ENCODE results near the gene TCERG1.

TCERG1 gene

DNA sequence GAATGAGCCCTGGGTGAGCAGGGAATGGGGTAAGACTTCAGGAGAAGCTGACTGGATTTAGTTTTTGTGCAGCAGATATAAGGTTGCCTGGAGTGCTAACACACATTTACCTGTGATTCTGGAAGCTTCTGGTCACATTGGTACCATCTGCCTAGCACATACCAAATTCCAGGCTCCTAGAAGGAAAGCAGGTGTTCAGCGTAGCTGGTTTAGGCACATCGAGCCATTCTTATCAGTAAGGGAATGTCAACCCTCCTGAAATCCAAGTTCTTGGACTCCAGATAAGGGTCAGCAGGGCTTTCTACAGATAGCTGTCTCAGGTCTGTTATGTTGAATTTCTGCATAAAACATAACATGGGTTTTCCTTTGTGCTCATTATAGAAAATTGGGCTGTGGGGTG, 10.3 kb downstream of the TCERG1 start:
- DNase-seq (ENCODE audit: low read depth) = no peak

DNA sequence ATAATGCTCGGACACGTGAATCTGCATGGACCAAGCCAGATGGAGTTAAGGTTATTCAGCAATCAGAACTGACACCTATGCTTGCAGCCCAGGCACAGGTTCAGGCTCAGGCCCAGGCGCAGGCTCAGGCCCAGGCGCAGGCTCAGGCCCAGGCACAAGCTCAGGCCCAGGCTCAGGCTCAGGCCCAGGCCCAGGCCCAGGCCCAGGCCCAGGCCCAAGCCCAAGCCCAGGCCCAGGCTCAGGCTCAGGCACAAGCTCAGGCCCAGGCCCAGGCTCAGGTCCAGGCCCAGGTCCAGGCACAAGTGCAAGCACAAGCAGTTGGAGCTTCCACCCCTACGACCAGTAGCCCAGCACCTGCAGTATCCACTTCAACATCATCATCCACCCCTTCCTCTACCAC, 11.8 kb downstream of the TCERG1 start:
- DNase-seq (ENCODE audit: low read depth) = no peak

DNA sequence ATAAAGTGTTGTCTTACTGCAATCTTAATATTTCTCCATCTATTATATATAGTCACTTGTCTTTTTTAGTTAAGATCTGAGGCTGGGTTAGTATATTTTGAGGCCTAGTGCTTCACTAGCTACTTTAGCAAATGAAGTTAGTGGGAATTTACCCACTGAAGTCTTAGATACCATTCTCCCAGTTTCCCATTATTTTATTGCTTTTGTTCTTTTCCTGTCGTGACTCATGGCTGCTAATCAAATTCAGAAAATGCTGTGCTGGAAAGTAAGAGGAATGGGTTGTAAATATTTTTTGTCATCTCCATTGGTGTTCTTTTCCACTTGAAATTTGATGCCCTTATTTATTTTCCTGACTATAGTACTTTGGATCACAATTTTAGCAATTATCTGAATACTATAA, 14.2 kb downstream of the TCERG1 start:
- no peak for DNase-seq (ENCODE audit: low read depth)

DNA sequence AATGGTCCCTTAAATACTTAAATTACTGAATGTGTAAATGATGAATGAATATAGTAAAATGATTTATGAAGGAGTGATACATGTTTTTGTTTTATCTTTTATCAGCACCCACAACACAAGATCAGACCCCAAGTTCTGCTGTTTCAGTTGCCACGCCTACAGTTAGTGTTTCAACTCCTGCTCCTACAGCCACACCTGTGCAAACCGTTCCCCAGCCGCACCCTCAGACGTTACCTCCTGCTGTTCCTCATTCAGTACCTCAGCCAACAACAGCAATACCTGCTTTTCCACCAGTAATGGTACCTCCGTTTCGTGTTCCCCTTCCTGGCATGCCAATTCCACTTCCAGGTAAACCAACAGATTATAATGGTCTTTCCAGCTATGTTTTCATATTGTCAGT, 16.3 kb downstream of the TCERG1 start:
- no peak for DNase-seq (ENCODE audit: low read depth)

DNA sequence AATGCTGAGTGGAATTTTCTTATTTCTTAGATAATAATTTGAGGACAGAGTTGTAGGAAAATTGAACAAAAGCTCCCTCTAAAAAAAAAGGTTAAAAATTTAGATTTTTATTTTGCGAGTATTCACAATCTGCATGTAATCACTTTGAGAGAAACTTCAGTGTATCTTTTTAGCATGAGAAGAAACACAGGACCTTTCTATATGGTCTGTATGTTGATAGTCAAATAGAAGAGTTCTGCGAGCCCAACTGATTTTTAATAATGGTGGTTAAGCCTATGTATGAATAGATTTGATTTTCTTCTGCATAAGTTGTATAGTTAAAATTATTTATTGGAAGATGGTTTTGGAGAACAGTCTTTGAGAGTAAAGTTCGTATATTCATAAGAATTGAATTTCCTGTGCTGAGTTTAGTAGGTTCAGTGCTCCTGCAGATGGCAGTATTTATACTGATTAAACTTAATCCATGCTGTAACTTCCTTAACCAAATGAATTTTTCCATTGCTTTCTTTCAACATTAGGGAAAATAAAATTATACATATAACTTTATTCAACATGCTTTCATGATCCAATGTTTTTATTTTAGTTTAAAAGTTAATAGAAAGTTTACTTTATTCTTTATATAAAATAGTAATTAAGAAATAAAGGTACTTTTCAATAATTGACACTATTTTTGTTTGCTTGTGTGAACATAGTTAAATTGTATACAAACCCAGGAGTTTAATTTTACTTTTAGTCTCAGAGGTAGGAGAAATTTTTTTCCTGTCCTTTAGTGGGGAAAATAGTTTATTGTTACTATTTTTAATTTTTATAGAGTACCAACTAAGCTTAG, 19.6 kb downstream of the TCERG1 start:
- no peak for DNase-seq (ENCODE audit: low read depth)

DNA sequence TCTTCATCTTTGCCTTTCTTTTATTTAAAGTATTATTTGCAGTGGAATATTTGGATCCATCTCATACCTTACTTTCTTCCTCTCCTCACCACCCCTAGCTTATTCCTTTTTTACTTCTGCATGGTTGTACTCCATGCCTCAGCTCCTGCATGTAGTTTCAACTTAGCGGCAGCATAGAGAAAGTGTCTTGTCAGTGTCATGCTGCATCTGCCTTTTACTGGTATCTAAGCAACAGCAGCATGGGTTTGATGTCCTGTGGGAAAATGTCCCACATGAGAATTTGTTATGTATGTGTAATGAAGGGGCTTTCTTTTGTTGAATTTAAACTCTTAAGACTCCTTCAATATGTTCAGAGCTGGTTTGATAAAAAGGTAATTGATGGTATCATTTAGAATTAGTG, 20.6 kb downstream of the TCERG1 start:
- no peak for DNase-seq (ENCODE audit: low read depth)

DNA sequence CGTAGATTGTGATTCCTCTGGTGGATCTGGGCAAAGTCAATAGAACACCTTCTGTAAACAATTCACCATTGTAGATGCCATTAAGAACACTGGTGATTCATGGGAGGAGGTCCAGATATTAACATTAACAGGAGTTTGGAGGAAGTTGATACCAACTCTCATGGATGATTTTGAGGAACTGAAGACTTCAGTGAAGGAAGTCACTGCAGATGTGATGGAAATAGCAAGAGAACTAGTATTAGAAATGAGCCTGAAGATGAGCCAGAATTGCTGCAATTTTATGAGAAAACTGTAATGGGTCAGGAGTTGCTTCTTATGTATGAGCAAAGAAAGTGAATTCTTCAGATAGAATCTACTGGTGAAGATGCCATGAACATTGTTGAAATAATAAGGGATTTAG, 26.9 kb downstream of the TCERG1 start:
- no peak for DNase-seq (ENCODE audit: low read depth)

DNA sequence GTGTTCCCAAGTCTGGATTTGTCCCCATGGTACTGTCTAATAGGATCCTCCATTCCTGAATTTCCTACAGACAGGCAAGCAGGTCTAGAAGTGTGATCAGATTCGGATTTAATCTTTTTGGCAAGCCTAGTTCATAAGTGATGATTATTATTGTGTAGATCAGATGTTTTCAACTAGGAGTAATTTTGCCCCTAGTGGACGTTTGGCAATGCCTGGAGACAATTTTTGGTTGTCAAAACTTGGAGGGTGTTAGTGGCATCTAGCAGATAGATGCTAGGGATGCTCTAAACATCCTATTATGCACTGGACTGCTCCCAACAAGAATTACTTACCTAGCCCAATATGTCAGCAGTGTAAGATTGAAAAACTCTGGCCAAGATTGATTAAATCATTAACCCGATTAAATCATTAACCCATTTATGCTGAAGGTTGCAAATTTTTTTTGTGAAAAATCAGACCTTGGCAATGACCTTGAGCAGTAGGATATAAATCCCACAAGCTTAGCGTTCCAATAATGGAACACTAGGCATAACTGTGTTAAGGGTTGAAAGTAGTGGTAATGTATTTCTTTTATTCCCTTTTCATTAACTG, 28.2 kb downstream of the TCERG1 start:
- DNase-seq (ENCODE audit: low read depth) = no peak

DNA sequence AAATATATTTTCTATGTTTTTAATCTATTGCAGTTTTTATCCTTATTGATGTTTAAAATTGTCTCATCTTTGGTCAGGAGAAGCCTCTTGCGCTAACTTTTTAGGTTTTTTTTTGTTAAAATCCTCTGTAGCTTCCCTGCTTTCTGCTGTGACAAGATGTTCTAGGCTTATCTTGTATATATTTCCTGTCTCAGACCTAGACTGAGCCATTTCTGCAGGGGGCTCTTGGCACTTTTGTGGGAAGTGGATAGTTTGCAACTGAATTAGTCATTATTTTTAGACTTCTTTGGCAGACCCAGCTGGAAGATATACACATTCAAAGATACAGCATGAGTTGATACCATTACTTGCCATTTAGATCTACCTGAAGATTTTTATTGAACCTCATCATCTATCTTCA, 28.8 kb downstream of the TCERG1 start:
- no peak for DNase-seq (ENCODE audit: low read depth)

DNA sequence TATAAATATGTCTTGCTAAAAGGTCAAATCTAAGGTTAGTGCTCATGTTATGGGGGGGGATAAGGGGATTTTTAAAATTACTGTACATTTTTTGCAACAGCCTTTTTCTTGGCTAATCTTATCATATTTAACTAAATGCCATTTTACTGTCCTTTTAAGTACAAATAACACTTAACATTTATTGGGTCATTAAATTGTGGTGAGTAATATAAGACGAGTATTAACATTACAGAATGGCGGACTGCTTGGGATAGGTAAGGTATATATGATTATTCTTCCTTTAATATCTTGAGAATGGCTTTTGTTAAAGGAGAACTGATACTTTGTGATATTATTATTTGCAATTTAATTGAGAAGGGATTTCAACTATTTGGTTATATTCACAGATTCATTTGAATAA, 35.6 kb downstream of the TCERG1 start:
- DNase-seq (ENCODE audit: low read depth) = no peak

DNA sequence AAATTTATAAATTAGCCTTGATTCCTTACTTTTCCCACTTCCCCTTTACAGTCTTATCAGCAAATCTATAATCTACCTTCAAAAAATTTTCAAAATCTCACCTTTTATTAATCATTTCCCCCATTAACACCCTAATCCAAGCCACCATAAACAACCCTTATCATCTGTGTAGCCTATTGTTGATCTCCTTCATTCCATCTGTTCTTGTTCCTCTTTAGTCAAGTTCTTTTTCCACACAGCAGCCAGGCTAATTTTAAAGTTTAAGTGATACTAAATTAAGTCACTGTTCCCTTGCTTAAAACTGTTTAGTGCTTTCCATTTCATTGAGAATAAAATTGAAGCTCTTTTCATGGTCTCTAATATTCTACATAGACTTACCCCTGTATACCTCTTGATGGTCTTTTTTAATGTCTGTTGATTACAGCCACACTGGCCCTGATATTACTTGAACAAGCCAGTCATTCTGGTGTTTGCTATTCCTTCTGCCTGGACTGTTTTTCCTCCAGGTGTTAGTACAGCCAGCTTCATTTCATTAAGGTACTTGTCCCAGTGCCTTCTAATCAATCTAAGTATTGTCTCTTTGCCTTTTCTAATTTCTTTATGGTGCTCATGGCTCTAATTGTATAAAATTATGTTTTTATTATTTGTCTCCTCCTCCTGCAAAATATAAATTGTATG, 37.7 kb downstream of the TCERG1 start:
- no peak for DNase-seq (ENCODE audit: low read depth)

DNA sequence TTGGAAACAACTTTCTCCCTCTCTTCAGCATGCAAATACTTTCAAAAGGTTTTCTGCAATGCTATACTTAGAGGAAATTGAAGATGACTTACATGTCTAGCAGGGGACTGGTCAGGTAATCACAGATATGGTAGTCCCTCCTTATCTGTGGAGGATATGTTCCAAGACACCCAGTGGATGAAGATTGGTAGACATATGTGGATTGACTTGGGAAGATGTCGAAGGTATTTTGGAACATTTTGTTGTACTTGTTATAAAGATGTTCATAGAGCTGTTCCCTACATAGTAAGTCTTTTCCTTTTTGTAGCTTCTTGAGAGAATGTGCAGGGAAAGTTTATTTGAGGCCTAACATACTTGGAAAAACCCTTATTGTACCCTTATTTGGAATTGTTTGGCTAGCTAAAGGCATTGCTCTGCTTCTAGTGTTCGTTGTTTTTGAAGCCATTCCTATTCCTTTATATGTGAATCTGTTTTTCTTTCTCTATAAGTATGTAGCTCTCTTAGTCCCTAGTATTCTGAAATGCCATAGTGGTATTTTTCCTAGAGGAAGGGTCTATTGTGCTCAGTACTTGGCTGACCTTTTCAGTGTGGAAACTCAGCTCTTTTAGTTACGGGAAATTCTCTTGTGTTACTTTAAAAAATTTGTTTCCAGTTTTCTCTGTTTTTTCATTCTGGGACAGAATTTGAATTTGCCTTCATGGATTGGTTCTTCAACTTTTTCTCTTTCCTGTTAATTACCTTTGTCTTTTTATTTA, 43.1 kb downstream of the TCERG1 start:
- DNase-seq (ENCODE audit: low read depth) = no peak

DNA sequence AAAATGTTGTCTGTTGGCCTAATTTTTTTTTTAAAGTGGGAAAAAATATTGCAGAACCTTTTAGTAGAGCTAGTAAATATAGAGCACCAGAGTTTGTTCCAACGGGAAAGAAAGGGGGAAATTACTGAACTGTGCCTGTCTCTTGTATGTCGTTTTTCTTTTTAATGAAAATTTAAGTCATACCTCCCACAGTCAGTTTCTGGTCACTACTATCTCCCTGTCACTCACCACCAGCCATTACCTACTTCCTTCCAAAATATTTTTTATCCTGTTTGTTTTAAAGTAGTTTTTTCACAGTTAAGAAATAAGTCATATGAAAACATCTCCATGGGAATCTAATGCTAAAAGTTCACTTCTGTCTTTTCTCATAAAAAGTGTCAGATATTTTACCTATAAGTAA, 47.5 kb downstream of the TCERG1 start:
- DNase-seq (ENCODE audit: low read depth) = no peak

DNA sequence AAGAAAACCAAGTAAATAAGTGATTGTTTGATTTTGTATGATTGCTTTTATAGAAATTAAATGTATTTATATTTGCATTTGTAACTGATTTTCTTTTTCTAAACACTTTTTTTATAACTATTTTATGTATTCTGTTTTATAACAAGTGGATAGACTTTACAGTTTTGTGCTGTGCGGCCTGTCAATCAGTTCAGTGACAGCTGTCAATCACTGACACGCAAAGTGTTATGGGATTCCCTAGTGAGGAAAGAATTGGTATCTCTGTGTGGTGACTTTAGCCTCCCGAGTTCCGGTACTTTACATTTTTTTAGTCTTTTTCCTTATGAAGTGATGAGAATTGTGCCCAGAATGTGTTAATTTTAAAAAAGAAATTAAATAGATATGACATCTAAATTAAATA, 52.5 kb downstream of the TCERG1 start:
- no peak for DNase-seq (ENCODE audit: low read depth)

DNA sequence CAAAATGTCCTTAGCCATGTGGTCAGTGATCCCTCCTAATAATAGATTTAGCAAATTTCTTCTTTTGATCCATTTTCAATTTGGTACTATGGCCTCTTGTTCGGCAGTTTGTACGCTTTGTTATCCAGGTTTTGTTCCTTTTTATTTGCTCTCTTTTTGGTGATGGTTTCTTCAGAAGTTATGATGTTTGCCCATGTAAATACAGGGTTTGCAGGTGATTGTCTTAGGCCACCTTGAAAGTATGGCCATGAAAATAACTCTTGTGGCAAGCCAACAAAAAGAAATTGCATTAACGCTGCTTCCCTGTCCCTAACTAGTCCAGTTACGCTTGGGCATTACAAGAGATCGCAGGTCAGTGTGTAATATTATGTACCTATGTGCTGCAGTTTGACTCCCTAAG, 60.3 kb downstream of the TCERG1 start:
- no peak for DNase-seq (ENCODE audit: low read depth)

DNA sequence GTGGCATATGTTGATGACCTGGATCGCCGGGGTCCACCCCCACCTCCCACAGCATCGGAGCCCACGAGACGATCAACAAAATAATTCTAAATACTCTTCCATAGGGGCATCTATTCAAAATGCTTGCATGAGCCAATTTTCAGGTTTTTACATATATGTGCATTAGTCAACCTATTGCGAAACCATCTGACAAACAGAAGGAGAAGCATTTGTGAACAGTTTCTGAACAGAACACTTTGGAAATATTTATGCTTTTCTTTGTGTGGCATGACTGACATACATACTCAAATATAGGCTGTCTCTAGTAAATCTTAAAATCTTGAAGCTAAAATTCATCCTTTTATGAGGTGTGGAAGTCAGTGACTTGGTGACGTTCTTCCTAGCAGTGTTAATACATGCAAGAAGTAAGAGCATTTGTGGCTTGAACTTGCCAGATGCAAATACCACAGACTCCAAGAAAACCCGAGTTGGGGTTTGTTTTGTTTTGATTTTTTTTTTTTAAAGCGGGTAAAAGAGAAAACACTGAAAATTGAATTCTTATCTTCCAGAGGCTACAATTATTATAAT, 63.5 kb downstream of the TCERG1 start:
- no peak for DNase-seq (ENCODE audit: low read depth)

DNA sequence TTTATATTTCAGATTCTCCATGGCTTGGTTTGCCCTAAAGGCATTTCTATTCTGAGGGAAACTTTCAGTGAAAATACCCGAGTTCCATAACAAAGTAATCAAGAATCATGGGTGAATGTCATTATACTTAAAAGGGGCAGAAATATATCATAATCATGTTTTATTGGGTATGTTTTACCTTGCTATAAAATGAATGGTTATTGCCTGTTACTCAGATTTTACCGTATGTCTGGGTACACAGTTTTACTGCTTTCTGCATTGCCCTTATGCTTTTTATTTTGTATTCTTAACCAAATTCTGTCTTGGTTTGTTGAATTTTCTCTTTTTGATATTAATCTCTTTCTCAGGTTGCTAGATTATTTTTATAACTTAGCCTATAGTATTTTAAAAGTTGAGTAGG, 66.3 kb downstream of the TCERG1 start:
- DNase-seq (ENCODE audit: low read depth) = no peak

DNA sequence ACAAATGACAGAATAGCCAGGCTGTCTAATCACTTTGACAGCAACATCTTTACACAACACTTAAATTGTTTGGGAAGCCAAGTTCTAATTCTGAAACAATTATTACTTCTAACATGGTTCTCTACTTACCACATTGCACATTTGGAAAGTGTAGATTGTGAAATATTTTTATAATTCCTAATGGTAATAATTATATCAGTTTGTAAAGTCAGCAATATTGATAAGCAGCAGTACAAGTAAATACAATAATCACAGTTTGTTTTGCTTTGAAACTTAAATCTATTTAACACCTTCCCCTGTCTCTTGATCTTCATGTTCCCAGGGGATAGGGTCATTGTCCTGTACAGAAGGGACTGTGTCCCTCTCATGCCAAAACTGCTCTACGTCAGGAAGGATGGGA, 67.4 kb downstream of the TCERG1 start:
- no peak for DNase-seq (ENCODE audit: low read depth)

DNA sequence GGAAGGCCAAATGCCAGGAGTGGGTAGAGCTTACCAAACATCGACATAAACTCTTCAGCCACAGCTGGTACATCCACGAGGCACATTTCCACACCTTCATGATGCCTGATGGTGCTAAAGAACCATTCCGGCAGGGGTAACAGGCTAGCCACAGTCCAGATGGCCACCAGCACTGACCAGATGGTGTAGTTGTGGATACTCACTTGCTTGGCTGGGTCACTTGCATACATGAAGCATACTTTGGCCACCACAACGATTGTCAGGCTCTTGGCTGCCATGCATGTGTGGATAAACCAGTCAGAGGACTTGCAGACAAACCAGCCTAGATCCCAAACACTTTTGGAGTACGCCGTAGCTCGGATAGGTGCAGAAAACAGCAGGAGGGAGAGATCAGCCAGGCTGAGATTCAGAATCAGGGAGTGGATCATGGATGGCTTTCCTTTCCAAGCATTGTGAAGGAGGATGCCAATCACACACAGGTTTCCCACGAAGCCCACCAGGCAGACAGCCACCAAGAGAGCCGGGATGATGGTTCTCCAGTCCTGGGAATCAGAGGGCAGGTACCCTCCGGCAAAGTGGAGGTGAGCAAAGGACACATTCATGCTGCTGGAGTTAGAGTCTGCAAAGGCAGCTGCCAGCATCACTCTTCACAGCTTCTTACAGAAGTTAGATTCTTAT, 68.5 kb downstream of the TCERG1 start:
- DNase-seq (ENCODE audit: low read depth) = no peak

DNA sequence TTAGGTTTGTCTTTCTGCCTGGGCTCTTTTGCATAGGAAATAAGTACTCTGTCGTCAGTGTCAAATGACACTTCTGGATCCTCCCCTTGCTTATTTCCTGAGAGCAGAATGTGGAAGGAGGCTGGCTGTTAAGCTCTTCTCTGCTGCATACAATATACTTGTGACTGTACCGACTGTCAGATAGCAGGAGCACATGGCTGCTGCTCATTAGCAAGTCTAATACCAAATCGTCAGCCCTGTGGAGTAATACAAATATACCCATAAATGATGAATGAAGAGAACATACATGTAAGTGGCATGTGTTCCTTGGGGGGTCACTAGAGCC, 69.0 kb downstream of the TCERG1 start, which contains the start of gene GPR151:
GPR151 (minus strand) TSS at position 40 of the 325 bp plus-strand sequence. CDS start 77 bp downstream, outside the sequence.
- no peak for DNase-seq (ENCODE audit: low read depth)

DNA sequence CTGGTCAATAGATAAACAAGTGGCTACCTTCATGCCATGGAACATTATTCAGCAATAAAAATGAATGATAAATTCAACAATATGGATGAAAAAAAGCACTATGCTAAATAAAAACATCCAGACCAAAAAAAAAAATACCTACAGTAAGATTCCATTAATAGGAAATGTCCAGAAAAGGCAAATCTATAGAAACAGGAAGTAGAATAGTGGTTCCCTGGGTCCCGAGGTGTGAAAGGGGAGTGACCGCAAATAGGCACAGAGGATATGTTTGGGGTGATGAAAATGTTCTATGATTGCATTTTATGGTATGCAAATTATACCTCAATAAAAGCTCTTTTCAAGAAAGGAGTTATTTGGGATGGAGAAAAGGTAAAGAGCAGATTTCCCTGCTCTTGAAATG, 72.4 kb downstream of the TCERG1 start:
- no peak for DNase-seq (ENCODE audit: low read depth)

DNA sequence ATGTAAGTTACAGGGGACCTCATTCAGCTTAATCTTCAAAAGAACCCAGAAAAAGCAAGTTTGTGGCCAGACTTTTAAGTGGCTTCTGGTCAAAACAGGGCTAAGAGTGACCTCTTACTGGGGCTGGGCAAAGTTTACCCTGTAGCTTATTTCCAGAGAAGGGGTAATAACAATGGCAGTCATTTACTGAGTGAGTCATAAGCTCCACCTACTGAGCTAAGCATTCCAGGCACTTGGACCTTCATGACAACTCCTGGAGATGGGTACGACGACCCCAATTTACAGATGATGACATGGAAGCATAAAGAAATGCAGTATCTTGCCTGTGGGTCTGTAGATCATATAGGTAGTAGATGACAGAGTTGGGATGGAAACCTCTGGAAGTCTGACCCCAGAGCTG, 73.6 kb downstream of the TCERG1 start:
- no peak for DNase-seq (ENCODE audit: low read depth)
